Cortex of kidney (tissue), 1 donor: ENCODE data around the gene SPINK9.
"Not testable (repeated sequence)": the region's sequence is repeated elsewhere in the genome, so short reads cannot be mapped to it uniquely, and the experiment has no call there.

Experiments used
- DNase-seq: peaks from one replicate; lab custom pipeline; 2025; lab: John Stamatoyannopoulos, UW

SPINK9 gene

GRCh38 chr5:148335259-148335658 lies at the start of gene SPINK9:
TSS of gene SPINK9 (plus strand) at chr5:148335559. CDS start at chr5:148335614, 55 bp downstream.
- DNase-seq = no peak

GRCh38 chr5:148290271-148291195 lies 44.8 kb upstream of the SPINK9 start:
- no peak for DNase-seq

DNA sequence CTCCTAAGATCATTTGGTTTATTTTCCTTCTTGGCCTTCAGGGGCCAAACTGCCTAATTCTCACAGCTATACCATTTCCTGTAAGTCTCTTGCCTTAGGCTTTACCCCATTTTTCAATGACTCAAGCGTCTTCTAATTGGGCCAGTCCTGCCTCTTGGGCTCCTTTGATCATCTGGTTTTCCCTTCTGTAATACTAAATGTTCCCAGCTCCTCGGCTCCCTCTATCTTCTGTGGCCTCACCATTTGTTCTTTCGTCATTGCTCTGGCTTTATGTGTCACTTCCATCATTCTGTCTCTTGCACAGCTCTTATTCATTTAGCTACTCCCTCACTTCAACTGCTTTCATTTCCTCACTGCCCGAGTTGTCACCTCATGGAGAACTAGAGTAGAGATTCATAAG lies 37.6 kb upstream of the SPINK9 start:
- DNase-seq = no peak

DNA sequence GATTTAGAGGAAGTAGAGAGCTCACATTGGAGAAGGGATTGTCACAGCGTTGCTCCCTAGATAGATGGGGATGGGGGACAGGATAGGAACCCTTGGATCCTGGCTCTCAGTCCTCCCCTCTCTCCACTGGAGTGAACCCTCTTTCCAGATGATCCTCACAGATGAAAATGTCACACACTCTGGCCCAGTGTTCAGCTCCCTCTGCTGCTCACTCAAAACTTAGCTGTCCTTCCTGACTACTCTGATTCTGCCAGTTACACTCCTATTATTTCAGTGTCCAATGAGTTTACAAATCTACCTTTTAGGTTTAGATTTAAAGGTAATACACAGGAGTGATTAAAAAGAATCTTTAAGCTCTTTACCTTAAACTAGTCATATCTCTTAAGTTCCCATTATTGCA lies 28.9 kb upstream of the SPINK9 start:
- DNase-seq = no peak

DNA sequence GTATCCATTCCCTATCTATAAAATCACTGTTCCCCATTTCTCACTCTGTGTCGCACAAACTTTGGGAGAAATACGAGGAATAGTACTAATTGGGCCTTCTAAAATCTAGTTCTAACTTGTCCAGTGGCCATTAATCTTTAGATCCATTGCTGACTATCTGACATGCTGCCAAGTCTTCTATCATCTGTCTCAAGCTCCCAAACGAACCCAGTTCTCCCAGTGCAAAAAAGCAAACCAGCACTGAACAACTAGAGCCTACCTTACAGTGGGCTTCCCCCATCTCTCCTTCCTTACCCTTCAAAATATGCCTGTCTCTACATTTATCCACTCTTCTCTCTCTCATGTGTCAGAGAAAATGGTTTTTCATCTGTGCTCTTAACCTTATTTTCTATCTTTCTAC lies 26.3 kb upstream of the SPINK9 start:
- DNase-seq = no peak

DNA sequence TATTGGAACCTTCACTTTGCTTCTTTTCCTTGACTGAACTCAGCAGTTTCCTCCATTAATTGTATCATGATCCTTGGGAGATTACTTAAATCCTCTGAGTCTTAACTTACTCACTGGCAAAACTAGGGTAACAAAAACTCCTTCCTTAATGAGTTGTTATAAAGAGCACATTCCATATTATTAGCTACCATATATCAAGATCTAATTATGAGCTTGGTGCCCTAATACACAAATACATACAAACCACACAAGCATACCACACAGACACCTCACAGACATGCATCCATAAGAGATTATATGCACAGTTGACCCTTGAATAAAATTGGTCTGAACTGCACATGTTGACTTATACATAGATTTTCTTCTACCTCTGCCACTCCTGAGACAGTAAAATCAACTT lies 25.6 kb upstream of the SPINK9 start:
- DNase-seq = no peak

DNA sequence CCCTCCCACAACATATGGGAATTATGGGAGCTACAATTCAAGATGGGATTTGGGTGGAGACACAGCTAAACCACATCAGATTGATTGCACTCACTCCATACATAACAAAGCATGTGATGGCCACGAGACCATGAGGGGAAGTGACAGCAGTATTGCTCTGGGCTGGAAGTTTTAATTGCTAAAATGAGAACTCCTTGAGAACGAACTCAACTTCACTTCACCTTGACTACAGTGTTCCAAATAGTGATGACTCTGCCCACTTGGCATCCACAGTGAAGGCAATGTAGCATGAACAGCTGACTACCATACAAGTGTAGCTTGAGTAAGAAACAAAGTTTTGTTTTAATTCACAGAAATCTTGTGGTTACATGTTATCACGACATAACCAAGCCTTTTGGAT lies 23.9 kb upstream of the SPINK9 start:
- no peak for DNase-seq

- no peak for DNase-seq
Measured at GRCh38 chr5:148312153-148312552, 23.2 kb upstream of the SPINK9 start, which contains the start of gene SPINK7. TSS of gene SPINK7 (plus strand) at chr5:148312423. CDS start at chr5:148312484, 61 bp downstream.

DNA sequence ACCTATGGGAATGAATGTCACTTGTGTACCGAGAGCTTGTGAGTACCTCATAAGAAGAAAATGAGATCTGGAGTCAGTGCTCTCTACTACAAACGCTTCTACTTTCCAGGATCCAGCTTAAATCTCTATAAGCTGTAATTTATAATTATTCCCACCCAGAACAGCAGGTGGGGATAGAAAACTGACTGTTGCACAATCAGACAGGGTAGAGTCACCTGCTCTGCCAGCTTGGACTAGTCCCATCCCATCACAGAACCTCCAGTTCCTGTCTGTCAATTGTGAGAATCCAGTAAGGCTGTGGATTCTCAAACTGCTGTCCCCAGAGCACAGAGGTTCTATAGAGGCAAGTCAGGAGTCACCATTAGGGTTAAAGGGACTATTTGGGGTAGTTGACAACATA lies 21.2 kb upstream of the SPINK9 start:
- DNase-seq = no peak

GRCh38 chr5:148314731-148315130 lies 20.6 kb upstream of the SPINK9 start:
- DNase-seq = no peak

- not testable (repeated sequence) for DNase-seq
Measured at GRCh38 chr5:148320011-148320963, 15.1 kb upstream of the SPINK9 start.

DNA sequence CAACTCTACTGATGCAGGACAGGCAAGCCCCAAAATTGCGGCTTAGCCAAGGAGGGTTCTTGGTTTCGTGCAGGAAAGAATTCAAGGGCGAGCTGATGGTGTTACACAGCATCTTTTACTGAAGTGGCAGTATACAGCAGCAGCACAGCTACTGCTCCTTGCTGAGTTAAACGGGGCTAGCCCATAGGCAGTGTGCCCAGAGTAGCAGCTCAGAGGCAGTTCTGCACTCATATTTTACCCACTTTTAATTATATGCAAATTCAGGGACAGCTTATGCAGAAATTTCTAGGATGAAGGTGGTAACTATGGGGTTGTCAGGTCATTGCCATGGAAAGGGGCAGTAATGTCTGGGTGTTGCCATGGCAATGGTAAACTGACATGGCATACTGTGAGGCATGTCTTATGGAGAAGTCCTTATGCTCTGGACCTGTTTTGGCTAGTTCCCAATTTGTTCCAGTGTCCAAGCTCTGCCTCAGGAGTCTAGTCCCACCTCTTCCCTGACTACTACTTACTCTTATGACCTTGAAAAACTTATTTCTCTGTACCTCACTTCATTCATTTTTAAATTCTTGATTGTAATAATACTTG lies 2.0 kb upstream of the SPINK9 start:
- no peak for DNase-seq

GRCh38 chr5:148336704-148337435 lies 1.5 kb downstream of the SPINK9 start:
- no peak for DNase-seq

DNA sequence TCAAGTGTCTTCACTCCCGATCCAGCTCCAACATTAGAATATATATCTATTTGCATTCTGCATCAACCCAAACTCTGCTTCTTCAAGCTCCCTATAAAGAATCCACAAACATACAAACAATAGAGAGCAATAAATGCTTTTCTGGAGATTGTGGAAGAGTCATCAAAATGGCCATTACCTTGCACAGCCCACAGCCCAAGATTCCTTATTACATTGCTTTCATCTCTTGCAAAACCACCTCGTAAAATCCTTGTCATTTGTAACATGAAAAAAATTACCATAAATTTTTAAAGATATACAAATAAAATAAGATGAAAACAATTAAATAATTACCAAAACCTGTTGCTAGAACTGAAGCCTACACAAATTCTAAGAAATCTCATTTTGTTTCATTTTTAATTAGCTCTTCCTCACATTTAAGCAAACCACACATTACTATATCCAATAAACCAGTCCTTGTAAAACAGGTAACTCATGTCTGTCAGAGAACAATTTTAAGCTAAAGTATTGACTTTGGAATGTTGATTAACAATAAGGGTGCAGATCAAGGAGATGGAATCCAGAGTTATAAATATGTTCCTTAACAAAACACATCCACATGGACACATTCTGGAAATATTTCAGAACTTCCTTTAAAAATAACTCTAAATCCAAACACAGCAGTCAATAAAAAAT lies 7.1 kb downstream of the SPINK9 start:
- DNase-seq = no peak

- DNase-seq = no peak
Measured at GRCh38 chr5:148343046-148343407, 7.7 kb downstream of the SPINK9 start.

- no peak for DNase-seq
Measured at GRCh38 chr5:148343603-148344487, 8.5 kb downstream of the SPINK9 start.

- DNase-seq = no peak
Measured at GRCh38 chr5:148347706-148348105, 12.3 kb downstream of the SPINK9 start.

DNA sequence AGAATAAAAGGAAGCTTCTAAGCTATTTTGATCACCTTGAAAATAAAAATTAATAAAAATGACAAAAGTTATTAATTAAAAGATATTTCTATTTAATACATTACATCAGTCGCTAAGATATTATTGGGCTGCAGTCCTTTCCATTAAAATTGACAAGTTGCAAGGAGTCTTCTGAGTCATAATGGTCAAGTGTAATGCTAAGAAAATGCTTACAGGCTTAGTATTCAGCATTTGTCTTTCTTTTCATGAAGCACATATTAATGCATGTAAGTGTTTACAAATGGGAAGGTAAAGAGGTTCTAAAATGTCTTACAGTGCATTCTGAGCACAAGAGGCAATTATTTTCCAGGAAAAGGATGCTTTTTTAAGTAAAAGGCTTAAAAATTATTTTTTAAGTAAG lies 17.3 kb downstream of the SPINK9 start:
- DNase-seq = no peak

DNA sequence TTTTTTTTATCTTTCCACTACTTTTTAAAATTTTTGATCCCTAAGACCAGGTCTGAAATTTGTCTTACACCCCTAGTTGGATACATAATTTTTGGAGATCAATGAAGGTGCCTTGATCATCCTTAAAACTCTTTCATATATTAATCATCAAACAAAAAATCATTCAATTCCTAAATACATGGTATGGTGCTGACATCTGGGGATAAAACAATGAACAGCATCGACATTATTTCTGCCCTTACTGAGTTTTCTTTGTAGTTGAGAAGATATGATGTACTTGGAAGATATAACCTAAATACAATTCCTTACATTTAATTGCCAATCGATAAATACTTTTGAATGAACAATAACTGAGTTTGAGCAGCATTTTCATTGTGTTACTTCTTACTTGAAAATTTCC lies 18.3 kb downstream of the SPINK9 start:
- DNase-seq = no peak

GRCh38 chr5:148364343-148364742 lies 29.0 kb downstream of the SPINK9 start:
- no peak for DNase-seq
